H1 (cell line): Measurements from ENCODE around the gene LYPD6. TPM values are rescaled to one million over a fixed set of nuclear protein-coding genes. Genes with fewer than 3 reads are reported as not detected.

Experiments used
- CTCF ChIA-PET: fragments of 300-600 bp; sonication (Branson Sonifier 250); formaldehyde crosslinking; loops from one replicate; lab custom pipeline; 2021; ENCODE audit not compliant: partially characterized antibody; lab: Charles Lee
- POLR2A ChIA-PET: fragments of 300-600 bp; sonication (Branson Sonifier 250); formaldehyde crosslinking; loops from one replicate; lab custom pipeline; 2021; ENCODE audit warnings: inconsistent platforms; ENCODE audit not compliant: partially characterized antibody; lab: Charles Lee
- DNase-seq, 2 experiments: peaks; one replicate each; pipeline versions ENCODE4 v3.0.0 to v3.0.0-alpha.2; 2010 to 2022; ENCODE audit warnings: low spot score in 2 of 2, low read depth in 1 of 2, mixed read lengths in 1 of 2
- FAIRE-seq: peaks from 2 replicates; lab custom pipeline; 2011; peaks lifted over from hg19 to GRCh38; lab: Jason Lieb, UNC
- H2AFZ ChIP-seq: 2 replicates; pipeline ENCODE4 v1.8.1; 2012; ENCODE audit warnings: low read length, inconsistent platforms
- H2AK5ac ChIP-seq: 2 replicates; pipeline ENCODE4 v1.6.1; 2013; ENCODE audit warnings: low read depth, low read length
- H2BK120ac ChIP-seq: replicated peaks from 2 replicates; pipeline ENCODE3; 2013; ENCODE audit warnings: low read depth, low read length, inconsistent platforms
- H2BK12ac ChIP-seq: 2 replicates; pipeline ENCODE4 v1.6.1; 2013; ENCODE audit warnings: low read depth, low read length
- H2BK15ac ChIP-seq: 2 replicates; pipeline ENCODE4 v1.6.1; 2013; ENCODE audit warnings: low read length
- H2BK20ac ChIP-seq: 2 replicates; pipeline ENCODE4 v1.6.1; 2013; ENCODE audit warnings: low read length
- H2BK5ac ChIP-seq: 2 replicates; pipeline ENCODE4 v1.6.1; 2013; ENCODE audit warnings: low read depth, low read length
- H3K14ac ChIP-seq: 2 replicates; pipeline ENCODE4 v1.6.1; 2013; ENCODE audit warnings: inconsistent platforms; ENCODE audit not compliant: insufficient read length
- H3K18ac ChIP-seq: 2 replicates; pipeline ENCODE4 v1.6.1; 2013; ENCODE audit warnings: low read length; ENCODE audit errors: extremely low read depth
- H3K23ac ChIP-seq: 2 replicates; pipeline ENCODE4 v1.6.1; 2013; ENCODE audit warnings: inconsistent platforms; ENCODE audit not compliant: insufficient read length
- H3K23me2 ChIP-seq: 2 replicates; pipeline ENCODE4 v1.6.1; 2013; ENCODE audit warnings: low read depth, low read length
- H3K27ac ChIP-seq: 2 replicates; pipeline ENCODE4 v1.6.1; 2011; ENCODE audit warnings: low read depth, low read length, inconsistent platforms
- H3K27me3 ChIP-seq, 4 experiments: replicated peaks in 1 of 4; 1 replicate in 1 of 4; 2 replicates in 3 of 4; pipeline versions ENCODE4 v1.6.1 to v1.8.1; 2011 to 2013; ENCODE audit warnings: low read length in 3 of 4, mild to moderate bottlenecking in 3 of 4, inconsistent platforms in 2 of 4, mixed read lengths in 2 of 4, moderate library complexity in 1 of 4; ENCODE audit not compliant: control insufficient read depth in 3 of 4, insufficient read depth in 3 of 4; ENCODE audit errors: extremely low read depth in 1 of 4
- H3K36me3 ChIP-seq, 4 experiments: 2 replicates each; pipeline versions ENCODE4 v1.6.1 to v1.8.1; 2011 to 2013; ENCODE audit warnings: mild to moderate bottlenecking in 4 of 4, low read length in 3 of 4, moderate library complexity in 2 of 4, control low read depth in 1 of 4, inconsistent platforms in 1 of 4; ENCODE audit not compliant: insufficient read depth in 4 of 4, control insufficient read depth in 2 of 4
- H3K4ac ChIP-seq: replicated peaks from 2 replicates; pipeline ENCODE3; 2013; ENCODE audit warnings: low read length, low read depth, mixed read lengths, inconsistent platforms; ENCODE audit not compliant: insufficient read length
- H3K4me1 ChIP-seq, 4 experiments: replicated peaks in 1 of 4; 1 replicate in 1 of 4; 2 replicates in 3 of 4; pipeline versions ENCODE4 v1.6.1 to v1.8.1; 2011 to 2013; ENCODE audit warnings: low read length in 3 of 4, inconsistent platforms in 2 of 4, mixed read lengths in 1 of 4; ENCODE audit not compliant: insufficient read depth in 4 of 4, control insufficient read depth in 3 of 4
- H3K4me2 ChIP-seq, 2 experiments: 2 replicates each; pipeline versions ENCODE4 v1.6.1 to v1.8.1; 2011 to 2013; ENCODE audit warnings: low read depth in 2 of 2, low read length in 2 of 2, control low read depth in 1 of 2, inconsistent platforms in 1 of 2, mild to moderate bottlenecking in 1 of 2; ENCODE audit not compliant: insufficient read depth in 1 of 2
- H3K4me3 ChIP-seq, 4 experiments: fragments of 200-600, 300-600 bp in 1 of 4; sonication (generic), shearing (Covaris generic), sonication (Bioruptor Twin) in 1 of 4; 2 replicates each; pipeline versions ENCODE4 v1.5.1 to v1.8.1; 2011 to 2016; ENCODE audit warnings: low read length in 4 of 4, low read depth in 3 of 4, control low read depth in 2 of 4, inconsistent platforms in 2 of 4, mild to moderate bottlenecking in 2 of 4, mixed read lengths in 1 of 4, moderate library complexity in 1 of 4; ENCODE audit not compliant: insufficient read depth in 2 of 4; ENCODE audit errors: extremely low read depth in 1 of 4
- H3K56ac ChIP-seq: replicated peaks from 2 replicates; pipeline ENCODE3; 2013; ENCODE audit warnings: low read depth, mild to moderate bottlenecking, mixed read lengths, low read length, inconsistent platforms; ENCODE audit not compliant: insufficient read length
- H3K79me1 ChIP-seq: 2 replicates; pipeline ENCODE4 v1.6.1; 2013; ENCODE audit warnings: low read depth, low read length, control low read depth
- H3K79me2 ChIP-seq, 2 experiments: 2 replicates each; pipeline versions ENCODE4 v1.6.1 to v1.8.1; 2012 to 2013; ENCODE audit warnings: low read length in 2 of 2, mild to moderate bottlenecking in 2 of 2, inconsistent platforms in 1 of 2; ENCODE audit not compliant: insufficient read depth in 2 of 2, control insufficient read depth in 1 of 2
- H3K9ac ChIP-seq, 4 experiments: replicated peaks in 1 of 4; 1 replicate in 1 of 4; 2 replicates in 3 of 4; pipeline versions ENCODE4 v1.6.1 to v1.8.1; 2011 to 2013; ENCODE audit warnings: low read depth in 3 of 4, low read length in 3 of 4, control low read depth in 2 of 4, mild to moderate bottlenecking in 2 of 4, moderate library complexity in 2 of 4, inconsistent platforms in 1 of 4; ENCODE audit errors: extremely low read depth in 1 of 4
- H3K9me3 ChIP-seq, 2 experiments: 2 replicates each; pipeline versions ENCODE4 v1.6.1 to v1.8.1; 2012 to 2013; ENCODE audit warnings: mild to moderate bottlenecking in 2 of 2, moderate library complexity in 2 of 2, control low read depth in 1 of 2, inconsistent platforms in 1 of 2, low read depth in 1 of 2, low read length in 1 of 2, mixed read lengths in 1 of 2; ENCODE audit not compliant: insufficient read depth in 2 of 2
- H4K20me1 ChIP-seq, 2 experiments: replicated peaks in 1 of 2; 2 replicates each; pipeline versions ENCODE3 to v1.8.1; 2011 to 2013; ENCODE audit warnings: inconsistent platforms in 2 of 2, low read length in 2 of 2, mild to moderate bottlenecking in 1 of 2; ENCODE audit not compliant: insufficient read depth in 2 of 2, control insufficient read depth in 1 of 2
- H4K5ac ChIP-seq: 2 replicates; pipeline ENCODE4 v1.6.1; 2013; ENCODE audit warnings: low read length, low read depth, mixed read lengths, inconsistent platforms; ENCODE audit not compliant: insufficient read length
- H4K8ac ChIP-seq: 2 replicates; pipeline ENCODE4 v1.8.0; 2013; ENCODE audit warnings: mild to moderate bottlenecking, moderate library complexity, low read length, inconsistent platforms; ENCODE audit not compliant: insufficient read depth; ENCODE audit errors: extremely low read depth
- H4K91ac ChIP-seq: replicated peaks from 2 replicates; pipeline ENCODE3; 2013; ENCODE audit warnings: low read length, mixed read lengths, inconsistent platforms; ENCODE audit not compliant: insufficient read length
- ASH2L ChIP-seq: fragments of 200-600, 300-600 bp; sonication (generic); IDR thresholded peaks from one replicate; pipeline ENCODE4 v1.7.1; 2017; ENCODE audit warnings: low read length
- BRCA1 ChIP-seq: IDR thresholded peaks from 2 replicates; pipeline ENCODE4 v1.6.1; 2012; ENCODE audit warnings: low read depth, low read length, improper control_type of control experiment
- CTBP2 ChIP-seq: IDR thresholded peaks from 2 replicates; pipeline ENCODE4 v1.7.0; 2011; ENCODE audit warnings: borderline replicate concordance, mild to moderate bottlenecking, moderate library complexity, mixed read lengths, low read length; ENCODE audit not compliant: insufficient read depth, insufficient read length
- E2F6 ChIP-seq: IDR thresholded peaks from 2 replicates; pipeline ENCODE4 v1.6.1; 2012; ENCODE audit warnings: inconsistent platforms
- EP300 ChIP-seq, 2 experiments: IDR thresholded peaks; 1 replicate in 1 of 2; 2 replicates in 1 of 2; pipeline ENCODE4 v1.6.1; 2011 to 2012; ENCODE audit warnings: low read depth in 2 of 2, low read length in 2 of 2, mild to moderate bottlenecking in 2 of 2, borderline replicate concordance in 1 of 2, inconsistent platforms in 1 of 2, moderate library complexity in 1 of 2
- KDM4A ChIP-seq: IDR thresholded peaks from one replicate; pipeline ENCODE4 v1.7.1; 2012; ENCODE audit warnings: low read depth, mild to moderate bottlenecking, moderate library complexity, low read length, inconsistent platforms; ENCODE audit not compliant: severe bottlenecking
- NANOG ChIP-seq: IDR thresholded peaks from 2 replicates; pipeline ENCODE4 v1.6.1; 2011; ENCODE audit warnings: low read length, low read depth, mild to moderate bottlenecking, inconsistent platforms; ENCODE audit not compliant: insufficient read depth, poor library complexity, severe bottlenecking
- NRF1 ChIP-seq: IDR thresholded peaks from 2 replicates; pipeline ENCODE4 v1.6.1; 2011; ENCODE audit warnings: mild to moderate bottlenecking, low read depth, low read length, improper control_type of control experiment
- POU5F1 ChIP-seq: IDR thresholded peaks from 2 replicates; pipeline ENCODE4 v1.6.1; 2011; ENCODE audit warnings: low read depth, mild to moderate bottlenecking, low read length, moderate library complexity
- RBBP5 ChIP-seq: IDR thresholded peaks from 2 replicates; pipeline ENCODE4 v1.7.1; 2012; ENCODE audit warnings: low read depth, mild to moderate bottlenecking, inconsistent platforms, low read length, moderate library complexity, borderline replicate concordance
- RFX5 ChIP-seq: IDR thresholded peaks from 2 replicates; pipeline ENCODE4 v1.6.1; 2011; ENCODE audit warnings: low read depth, low read length, improper control_type of control experiment, borderline replicate concordance
- SP2 ChIP-seq: IDR thresholded peaks from 2 replicates; pipeline ENCODE4 v1.6.1; 2012; ENCODE audit warnings: mild to moderate bottlenecking, low read length, inconsistent platforms
- TAF1 ChIP-seq: IDR thresholded peaks from 2 replicates; pipeline ENCODE4 v1.6.1; 2011; ENCODE audit warnings: mild to moderate bottlenecking, low read depth, low read length
- WGBS, 2 experiments: shearing (Covaris generic) in 1 of 2; methylation state at CpG; one replicate each; pipeline versions ENCODE4 v1.1.6 to v1.1.7; 2013 to 2015; ENCODE audit warnings: low lambda C conversion rate in 2 of 2, mixed read lengths in 2 of 2, inconsistent platforms in 1 of 2, low coverage in 1 of 2, missing lambda C conversion rate in 1 of 2; ENCODE audit not compliant: insufficient replicate concordance in 2 of 2, insufficient coverage in 1 of 2, insufficient read length in 1 of 2; ENCODE audit errors: extremely low coverage in 1 of 2, missing lambda C conversion rate in 1 of 2; 5-methylcytosine and 5-hydroxymethylcytosine counted together
- polyA plus RNA-seq, 7 experiments: library from polyadenylated mRNA; depleted of rRNA in 3 of 7; stranded (reverse) in 5 of 7; unstranded in 2 of 7; fragments of >200 nt in 5 of 7; fragments of 200-250 nt in 2 of 7; gene quantifications; 1 replicate in 5 of 7; 2 replicates in 1 of 7; 4 replicates in 1 of 7; pipeline versions ENCODE4 v1.2.1 to v1.2.3, GENCODE V29; 2011 to 2013; ENCODE audit warnings: missing spikeins in 2 of 7, mixed read lengths in 2 of 7
- total RNA-seq: library from RNA; stranded (reverse); fragmentation: NEBNext Ultra II Directional; extraction: Animal tissue kit (Norgen Biotek cat#: 25700); gene quantifications from 2 replicates; pipeline ENCODE4 v1.2.1, GENCODE V29; 2021

The LYPD6 gene
- total and polyA plus RNA-seq, 2 of the 8 experiments (the other 6 are each of a cell fraction or from before 2014, with no cell fraction given) = 5.6 to 8.9 TPM

- H3K18ac ChIP-seq = no peak overlapping the region
- H3K4me3 ChIP-seq = no peak overlapping the region
- H3K56ac ChIP-seq = no peak overlapping the region
- H2BK120ac ChIP-seq = no peak overlapping the region
- H3K4me2 ChIP-seq = no peak overlapping the region
- no peak overlapping the region for H3K9ac ChIP-seq
- H2BK12ac ChIP-seq = no peak overlapping the region
- no peak overlapping the region for H3K4ac ChIP-seq
- H2AK5ac ChIP-seq = no peak overlapping the region
- WGBS, 2 experiments = 91% methylated on average over 2 of the region's 2 CpGs; no CpG with 5 or more reads in 1 of the 2 experiments
- no peak overlapping the region for H2AFZ ChIP-seq
- H3K23me2 ChIP-seq = no peaks in the 10 kb centered on the region
- no peak overlapping the region for H3K14ac ChIP-seq
- H4K8ac ChIP-seq = no peak overlapping the region
- peaks cover 0 to 4% of the 10 kb centered on the region in 2 experiments; a peak in 1 of 4 replicates for H3K9me3 ChIP-seq
- POLR2A ChIA-PET = no interaction called here
- no peak overlapping the region for H4K5ac ChIP-seq
- peaks cover 0 to 2% of the 10 kb centered on the region in 2 experiments for H4K20me1 ChIP-seq
- H4K91ac ChIP-seq = no peak overlapping the region
- H2BK20ac ChIP-seq = no peak overlapping the region
- FAIRE-seq (no peak), DNase-seq (no peak)
- no peak overlapping the region for H2BK5ac ChIP-seq
- H3K79me2 ChIP-seq = no peaks in the 10 kb centered on the region
- no peaks in the 10 kb centered on the region for H3K4me1 ChIP-seq
- no peaks in the 10 kb centered on the region for H3K27me3 ChIP-seq
- no peak overlapping the region for H3K23ac ChIP-seq
- no peak overlapping the region for H2BK15ac ChIP-seq
- CTCF ChIA-PET = interaction anchor here (0.8 to 1.2 kb wide), 2 partner anchors 10 to 68 kb away, joined by 3 to 4 read pairs; no protein-coding TSS in a partner anchor
- H3K27ac ChIP-seq = no peak overlapping the region
- no peaks in the 10 kb centered on the region for H3K36me3 ChIP-seq
- H3K79me1 ChIP-seq = no peaks in the 10 kb centered on the region
- no peak for TF ChIP-seq EP300 (IDR thresholded peaks at IDR 0.05; ENCODE audit: borderline replicate concordance in 1 of 2, low read depth in 2 of 2, low read length in 2 of 2)
- no peak for TF ChIP-seq ASH2L
- TF ChIP-seq E2F6 = no peak
- no peak for TF ChIP-seq CTBP2
- no peak for TF ChIP-seq TAF1
- TF ChIP-seq SP2 = no peak
- TF ChIP-seq KDM4A = no peak
- no peak for TF ChIP-seq RBBP5
- no peak for TF ChIP-seq BRCA1
- TF ChIP-seq NANOG = no peak
- no peak for TF ChIP-seq RFX5
- TF ChIP-seq NRF1 = no peak
- no peak for TF ChIP-seq POU5F1
Observed at GRCh38 chr2:149465873-149466272, 135.5 kb downstream of the LYPD6 start.
